GM19397 (cell line): ENCODE data around the gene MSH6.

Experiments
- ATAC-seq: cut with Tn5 transposase; IDR thresholded peaks from one replicate; pipeline ENCODE4 v1.9.1; 2021; ENCODE audit warnings: mild to moderate bottlenecking, moderate library complexity; ENCODE audit not compliant: unreplicated experiment

MSH6 gene

DNA sequence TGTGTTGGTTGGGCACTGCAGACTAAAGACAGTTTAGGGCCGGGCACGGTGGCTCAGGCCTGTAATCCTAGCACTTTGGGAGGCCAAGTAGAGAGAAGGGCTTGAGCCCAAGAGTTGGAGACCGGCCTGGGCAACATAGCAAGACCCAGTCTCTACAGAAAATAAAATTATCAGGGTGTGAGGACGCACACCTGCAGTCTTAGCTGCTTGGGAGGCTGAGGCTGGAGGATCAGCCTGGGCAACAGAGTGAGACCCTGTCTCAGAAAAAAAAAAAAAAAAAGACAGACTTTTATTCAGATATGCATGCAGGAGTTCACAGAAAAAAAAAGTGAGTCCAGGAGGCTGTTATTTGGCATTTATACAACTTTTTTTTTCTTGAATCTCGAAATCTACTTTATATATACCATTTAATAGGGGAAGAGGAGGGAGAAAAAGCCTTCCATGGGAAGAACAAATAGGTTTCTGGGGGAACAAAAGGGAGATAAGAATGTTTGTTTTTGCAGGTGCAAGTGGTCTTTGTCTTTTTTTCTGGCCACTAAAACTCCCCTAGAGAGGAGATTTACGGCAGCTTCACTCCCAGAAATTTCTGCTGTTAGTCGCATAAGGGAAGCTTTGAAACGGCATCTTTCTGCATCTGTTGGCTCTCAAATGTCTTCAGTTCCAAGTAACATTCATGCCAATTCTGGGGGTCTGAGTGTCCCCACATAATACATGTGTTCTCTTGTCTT, 4.1 kb upstream of the MSH6 start:
- ATAC-seq: no peak

DNA sequence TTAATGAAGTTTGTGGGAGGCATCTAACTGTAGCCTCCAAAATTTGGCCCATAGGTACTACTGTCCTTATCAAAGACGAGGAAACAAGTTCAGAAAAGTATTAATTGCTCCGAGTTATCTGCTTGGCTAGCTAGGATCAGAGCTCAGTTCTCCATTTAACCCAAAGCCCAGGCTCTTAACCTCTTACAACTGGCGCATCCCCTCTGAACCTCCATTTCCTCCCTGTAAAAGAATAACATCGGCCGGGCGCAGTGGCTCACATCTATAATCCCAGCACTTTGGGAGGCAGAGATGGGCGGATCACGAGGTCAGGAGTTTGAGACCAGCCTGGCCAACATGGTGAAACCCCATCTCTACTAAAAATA, 3.5 kb upstream of the MSH6 start:
- ATAC-seq: no peak

DNA sequence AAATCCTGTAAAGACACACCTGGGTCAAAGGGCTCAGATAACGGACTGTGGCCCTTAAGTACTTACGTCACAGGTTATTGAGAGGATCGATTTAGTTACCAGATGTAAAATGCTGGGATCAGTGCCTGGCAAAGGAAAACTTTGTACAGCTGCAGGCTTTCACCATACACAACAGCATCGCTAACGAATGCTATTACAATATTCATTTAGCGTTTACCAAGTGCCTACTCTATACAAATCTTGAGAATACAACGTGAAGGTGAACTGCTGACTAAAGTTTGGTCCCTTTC, 619 bp upstream of the MSH6 start:
- no peak for ATAC-seq

DNA sequence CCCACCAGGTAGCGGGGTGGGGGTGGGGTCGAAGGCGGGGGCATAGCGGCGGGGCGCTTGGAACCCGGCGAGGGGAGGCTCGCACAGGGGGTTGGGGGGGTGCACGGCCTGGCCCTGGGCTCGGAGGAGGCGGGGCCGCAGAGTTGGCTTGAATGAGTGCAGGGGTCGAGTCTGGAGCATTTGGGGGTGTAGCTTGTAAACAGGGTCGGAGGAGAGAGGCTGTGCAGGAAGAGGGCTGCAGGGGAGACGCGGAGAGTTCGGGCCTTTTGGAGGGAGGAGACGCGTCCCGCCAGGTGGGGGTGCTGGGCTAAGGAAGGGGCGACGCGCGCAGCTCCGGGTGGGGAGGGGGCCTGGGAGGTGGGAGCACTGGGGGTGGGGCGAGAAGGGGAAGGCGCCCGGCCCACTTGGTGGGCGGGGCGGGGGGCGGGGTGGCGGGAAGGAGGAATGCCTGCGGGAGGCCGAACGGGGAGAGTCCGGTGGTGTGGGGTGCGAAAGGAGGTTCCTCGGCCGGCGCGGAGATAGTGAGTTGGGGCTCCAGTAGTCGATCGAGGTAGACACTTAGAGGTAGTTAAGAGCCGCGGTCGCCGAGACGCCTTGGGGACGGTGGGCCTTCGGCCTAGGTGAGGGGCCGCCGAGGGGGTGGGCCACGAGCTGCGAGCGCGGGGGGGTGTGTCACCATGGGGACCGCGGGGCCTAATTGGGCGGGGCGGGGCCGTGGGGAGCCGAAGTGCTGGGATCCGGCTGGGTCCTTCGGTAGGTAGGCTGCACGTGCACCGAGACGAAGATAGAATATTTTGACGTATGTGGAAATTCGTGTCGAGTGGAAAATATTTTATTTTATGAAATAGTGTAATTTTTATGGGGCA, 774 bp downstream of the MSH6 start:
- ATAC-seq: peak; percentile 21

DNA sequence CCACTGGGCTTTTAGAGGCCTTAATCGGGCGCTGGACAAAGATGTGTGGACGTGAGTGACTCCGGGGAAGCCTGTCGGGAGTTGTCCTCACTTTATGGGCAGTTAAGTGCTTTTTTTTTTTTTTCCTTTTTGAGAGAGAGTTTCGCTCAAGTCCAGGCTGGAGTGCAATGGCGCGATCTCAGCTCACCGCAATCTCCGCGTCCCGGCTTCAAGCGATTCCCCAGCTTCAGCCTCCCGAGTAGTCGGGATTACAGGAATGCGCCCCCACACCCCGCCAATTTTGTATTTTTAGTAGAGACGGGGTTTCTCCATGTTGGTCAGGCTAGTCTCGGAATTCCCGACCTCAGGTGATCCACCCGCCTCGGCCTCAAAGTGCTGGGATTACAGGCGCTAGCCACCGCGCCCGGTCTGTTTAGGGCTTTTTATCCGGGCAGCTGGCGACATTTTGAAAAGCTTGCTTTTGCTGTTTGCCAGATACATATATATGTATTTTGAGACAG, 1.5 kb downstream of the MSH6 start:
- ATAC-seq: no peak

DNA sequence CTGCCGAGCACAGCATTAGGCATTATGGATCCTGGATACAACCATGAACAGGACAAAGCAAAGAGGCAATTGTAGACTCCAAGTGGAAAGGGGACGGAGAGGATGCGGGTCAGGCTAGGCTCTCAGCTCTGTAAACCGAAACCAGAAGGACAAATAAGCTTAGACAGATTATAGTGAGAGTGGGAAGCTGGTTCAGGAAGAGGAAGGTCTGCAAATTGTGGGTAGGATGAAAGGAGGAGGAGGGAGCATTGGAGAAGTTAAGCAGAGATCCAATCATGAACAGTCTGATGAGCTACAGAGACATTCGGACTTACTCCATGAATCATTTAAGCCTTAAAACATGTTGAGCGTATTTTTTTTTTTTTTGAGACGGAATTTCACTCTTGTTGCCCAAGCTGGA, 3.0 kb downstream of the MSH6 start:
- no peak for ATAC-seq

DNA sequence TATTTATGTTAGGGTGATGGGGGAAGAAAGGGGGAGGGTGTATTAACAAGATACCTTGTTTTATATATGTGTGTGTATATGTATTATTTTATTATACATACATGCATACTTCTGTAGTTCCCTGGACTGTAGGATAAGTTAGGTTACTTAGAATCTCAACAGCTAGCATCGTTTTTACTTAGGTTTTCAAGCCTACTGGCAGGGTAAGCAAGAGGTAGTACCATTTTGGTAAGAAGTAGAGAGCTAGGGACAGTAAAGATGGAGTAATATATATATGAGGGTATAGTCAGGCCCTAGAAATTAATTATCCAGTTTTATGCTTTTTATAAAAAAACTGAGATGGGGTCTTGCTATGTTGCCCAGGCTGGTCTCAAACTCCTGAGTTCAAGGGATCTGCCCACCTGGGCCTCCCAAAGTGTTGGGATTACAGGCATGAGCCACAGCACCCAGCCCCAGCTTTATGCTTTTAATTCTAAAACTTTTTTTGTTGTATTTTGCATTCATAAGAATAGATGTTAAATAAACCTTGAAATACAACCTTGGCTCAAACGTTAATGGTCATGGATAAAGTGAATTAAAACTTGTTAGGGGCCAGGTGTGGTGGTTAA, 13.2 kb downstream of the MSH6 start:
- no peak for ATAC-seq

DNA sequence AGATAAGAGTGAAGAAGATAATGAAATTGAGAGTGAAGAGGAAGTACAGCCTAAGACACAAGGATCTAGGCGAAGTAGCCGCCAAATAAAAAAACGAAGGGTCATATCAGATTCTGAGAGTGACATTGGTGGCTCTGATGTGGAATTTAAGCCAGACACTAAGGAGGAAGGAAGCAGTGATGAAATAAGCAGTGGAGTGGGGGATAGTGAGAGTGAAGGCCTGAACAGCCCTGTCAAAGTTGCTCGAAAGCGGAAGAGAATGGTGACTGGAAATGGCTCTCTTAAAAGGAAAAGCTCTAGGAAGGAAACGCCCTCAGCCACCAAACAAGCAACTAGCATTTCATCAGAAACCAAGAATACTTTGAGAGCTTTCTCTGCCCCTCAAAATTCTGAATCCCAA, 15.7 kb downstream of the MSH6 start:
- no peak for ATAC-seq

DNA sequence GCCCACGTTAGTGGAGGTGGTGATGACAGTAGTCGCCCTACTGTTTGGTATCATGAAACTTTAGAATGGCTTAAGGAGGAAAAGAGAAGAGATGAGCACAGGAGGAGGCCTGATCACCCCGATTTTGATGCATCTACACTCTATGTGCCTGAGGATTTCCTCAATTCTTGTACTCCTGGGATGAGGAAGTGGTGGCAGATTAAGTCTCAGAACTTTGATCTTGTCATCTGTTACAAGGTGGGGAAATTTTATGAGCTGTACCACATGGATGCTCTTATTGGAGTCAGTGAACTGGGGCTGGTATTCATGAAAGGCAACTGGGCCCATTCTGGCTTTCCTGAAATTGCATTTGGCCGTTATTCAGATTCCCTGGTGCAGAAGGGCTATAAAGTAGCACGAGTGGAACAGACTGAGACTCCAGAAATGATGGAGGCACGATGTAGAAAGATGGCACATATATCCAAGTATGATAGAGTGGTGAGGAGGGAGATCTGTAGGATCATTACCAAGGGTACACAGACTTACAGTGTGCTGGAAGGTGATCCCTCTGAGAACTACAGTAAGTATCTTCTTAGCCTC, 16.2 kb downstream of the MSH6 start:
- ATAC-seq: no peak

DNA sequence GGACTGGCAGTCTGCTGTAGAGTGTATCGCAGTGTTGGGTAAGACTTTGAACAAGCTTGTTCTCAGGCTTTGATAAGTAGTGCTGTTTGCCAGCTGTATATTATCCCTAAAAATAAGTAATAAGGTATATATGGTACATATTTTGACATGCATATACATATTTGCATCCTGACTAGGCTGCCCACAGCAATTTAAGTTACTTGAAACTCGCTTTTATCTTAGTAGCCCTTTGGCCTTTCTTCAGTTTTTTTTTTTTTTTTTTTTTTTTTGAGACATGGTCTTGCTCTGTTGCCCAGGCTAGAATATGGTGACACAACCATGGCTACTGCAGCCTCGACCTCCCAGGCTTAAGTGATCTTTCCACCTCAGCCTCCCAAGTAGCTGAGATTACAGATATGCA, 18.2 kb downstream of the MSH6 start:
- no peak for ATAC-seq

DNA sequence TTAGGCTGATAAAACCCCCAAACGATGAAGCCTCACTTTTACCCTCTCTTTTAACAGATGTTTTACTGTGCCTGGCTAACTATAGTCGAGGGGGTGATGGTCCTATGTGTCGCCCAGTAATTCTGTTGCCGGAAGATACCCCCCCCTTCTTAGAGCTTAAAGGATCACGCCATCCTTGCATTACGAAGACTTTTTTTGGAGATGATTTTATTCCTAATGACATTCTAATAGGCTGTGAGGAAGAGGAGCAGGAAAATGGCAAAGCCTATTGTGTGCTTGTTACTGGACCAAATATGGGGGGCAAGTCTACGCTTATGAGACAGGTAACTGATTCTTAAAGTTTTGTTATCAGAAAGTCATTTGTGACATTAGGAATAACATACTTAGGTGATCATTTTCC, 20.4 kb downstream of the MSH6 start:
- no peak for ATAC-seq

DNA sequence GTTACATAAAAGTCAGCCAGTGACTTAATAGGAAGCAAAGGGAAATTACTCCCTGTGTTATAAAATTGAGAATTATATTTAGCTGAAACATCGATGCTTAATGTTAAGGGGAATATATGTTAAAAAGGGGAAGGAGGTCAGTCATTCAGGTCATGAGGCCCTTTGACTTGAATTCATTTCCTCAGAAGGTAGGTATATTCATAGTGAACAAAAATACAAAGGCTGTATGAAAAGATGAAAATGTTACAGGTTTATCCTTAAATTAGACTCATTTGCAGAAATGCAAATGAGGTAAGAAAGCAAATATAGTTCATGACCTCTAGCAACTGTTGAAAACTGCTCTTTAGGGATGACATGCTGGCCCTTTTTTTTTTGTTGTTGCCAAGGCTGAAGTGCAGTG, 20.8 kb downstream of the MSH6 start:
- ATAC-seq: no peak

DNA sequence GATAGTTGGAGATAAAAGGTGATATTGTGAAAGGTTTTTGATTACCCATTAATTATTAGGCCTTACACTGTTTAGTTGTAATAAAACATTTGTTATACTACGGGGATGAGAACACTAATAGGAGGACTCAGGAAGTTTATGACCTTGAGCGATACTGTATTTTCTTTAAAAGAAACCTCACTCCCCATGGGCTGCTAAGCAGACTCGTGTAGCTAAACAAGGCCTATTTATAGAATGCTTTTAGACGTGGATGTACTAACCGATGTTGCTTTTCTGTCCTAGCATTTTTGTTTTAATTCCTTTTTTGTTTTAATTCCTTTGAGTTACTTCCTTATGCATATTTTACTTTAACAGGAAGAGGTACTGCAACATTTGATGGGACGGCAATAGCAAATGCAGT, 22.9 kb downstream of the MSH6 start:
- ATAC-seq: no peak

DNA sequence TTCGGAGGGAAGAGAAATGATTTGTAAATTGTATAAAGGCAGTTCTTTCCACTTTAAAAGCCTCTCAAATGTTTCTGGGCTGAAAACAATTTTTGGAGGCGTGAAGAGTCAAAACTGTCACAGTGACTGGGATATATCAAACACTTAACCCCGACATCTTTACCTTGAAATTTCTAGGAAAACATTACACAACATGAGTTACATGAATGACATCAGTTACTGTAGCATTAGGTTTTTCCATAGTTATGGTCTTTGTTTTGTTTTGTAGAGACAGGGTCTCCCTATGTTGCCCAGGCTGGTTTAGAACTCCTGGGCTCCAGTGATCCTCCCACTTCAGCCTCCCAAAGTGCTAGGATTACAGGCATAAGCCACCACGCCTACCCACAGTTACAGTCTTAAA, 25.7 kb downstream of the MSH6 start:
- ATAC-seq: no peak

DNA sequence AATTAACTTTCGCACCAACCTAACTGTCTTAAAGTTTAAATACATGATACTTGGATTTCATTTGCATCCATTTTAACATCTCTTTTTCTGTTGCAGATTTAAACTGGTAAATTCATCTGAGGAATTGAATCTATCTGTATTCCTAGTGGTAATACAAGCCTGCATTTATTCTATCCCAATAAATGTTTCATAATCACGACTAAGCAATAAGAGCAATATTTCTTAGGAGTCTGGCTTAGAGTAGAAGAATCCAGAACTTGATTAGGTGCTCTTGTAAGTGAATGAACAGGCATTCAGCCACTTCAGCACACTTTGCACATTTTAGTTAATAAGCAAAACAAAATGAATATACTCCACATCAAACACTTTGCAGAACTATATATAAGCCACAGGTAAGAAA, 27.0 kb downstream of the MSH6 start:
- no peak for ATAC-seq

DNA sequence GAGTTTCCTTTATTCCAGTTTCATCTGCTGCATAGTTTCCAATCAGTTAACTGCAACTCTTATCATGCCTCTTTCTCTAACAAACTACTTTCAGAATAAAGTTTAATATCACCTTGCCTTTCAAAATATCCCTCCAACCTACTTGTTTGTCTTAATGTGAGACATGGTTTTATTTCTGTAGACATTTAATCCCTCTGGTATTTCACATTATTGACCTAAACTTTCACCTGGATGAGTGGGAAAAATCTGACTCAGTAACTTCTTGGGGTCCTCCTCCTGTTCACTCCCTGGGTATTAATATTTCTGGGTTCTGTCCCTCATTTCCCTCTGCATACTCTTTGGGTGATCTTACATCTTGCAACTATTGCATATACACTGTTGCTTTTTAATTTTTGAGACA, 27.9 kb downstream of the MSH6 start:
- ATAC-seq: no peak

DNA sequence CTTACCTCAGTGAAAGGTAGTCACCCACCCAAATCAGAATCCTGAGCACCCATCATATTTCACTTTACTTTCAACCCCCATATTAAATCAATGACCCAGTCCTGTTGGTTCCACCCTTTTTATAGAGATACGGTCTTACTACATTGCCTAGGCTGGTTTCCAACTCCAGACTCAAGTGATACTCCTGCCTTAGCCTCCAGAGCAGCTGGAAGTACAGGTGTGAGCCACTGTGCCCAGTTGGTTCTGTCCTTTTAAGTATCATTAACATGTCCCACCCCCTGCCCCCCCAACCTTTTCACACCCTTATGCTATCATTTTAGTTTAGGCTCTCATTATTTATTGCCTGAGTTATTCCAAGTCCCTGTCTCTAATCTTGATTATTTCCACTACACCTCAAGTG, 28.7 kb downstream of the MSH6 start:
- ATAC-seq: no peak

DNA sequence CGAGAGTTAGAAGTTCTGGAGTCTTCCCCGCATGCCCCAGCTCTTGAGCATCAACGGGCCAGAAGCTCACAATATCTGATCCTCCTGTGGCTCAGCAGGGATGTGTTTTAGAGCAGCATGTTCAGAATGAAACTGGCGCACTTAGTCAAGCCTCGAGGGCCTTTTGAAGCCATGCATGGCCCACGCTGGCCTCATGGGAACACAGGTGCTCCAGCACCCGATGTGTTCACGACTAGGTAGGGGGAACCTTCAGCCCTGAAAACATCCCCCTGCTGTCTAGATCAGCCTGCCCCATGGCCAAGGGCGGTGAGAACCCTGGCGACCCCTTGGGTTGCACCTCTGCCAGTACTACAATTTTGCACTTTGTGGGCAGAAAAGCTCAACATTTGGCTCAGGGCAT, 32.8 kb downstream of the MSH6 start:
- no peak for ATAC-seq

DNA sequence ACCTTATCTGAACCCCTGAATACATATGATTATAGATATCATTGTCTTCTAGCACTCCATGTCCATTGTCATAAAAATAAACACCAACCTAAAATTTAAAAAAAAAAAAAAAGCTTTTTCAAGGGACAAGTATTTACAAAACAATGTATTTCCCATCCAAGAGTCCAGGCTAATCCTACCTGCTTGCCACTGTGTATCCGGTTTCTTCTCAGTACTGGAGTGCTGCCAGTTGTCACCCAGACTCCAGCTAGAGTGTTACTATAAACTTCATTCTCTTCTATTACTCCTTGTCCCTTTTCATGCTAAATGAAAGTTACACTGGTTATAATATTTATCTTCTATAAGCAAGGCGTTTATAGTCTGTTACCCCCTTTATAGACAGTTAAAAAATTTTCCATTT, 35.8 kb downstream of the MSH6 start:
- no peak for ATAC-seq

DNA sequence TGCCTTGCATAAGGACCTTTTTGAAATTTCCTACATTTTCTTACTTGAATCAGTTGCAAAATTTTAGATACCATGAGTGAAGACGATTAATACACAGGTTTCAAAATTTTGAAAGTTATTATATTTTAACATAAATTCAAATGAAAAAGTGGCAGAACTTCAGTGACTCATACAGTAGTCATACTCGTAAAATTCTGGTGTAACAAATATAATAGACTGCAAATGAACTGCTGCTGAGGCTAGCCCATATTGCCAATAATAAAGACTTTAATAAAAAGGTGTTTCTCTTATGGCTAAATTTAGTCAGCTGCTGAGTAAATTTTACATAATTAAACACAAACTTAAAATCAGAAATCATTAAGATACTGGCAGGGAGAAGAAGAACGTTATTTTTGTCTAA, 36.9 kb downstream of the MSH6 start:
- ATAC-seq: no peak

DNA sequence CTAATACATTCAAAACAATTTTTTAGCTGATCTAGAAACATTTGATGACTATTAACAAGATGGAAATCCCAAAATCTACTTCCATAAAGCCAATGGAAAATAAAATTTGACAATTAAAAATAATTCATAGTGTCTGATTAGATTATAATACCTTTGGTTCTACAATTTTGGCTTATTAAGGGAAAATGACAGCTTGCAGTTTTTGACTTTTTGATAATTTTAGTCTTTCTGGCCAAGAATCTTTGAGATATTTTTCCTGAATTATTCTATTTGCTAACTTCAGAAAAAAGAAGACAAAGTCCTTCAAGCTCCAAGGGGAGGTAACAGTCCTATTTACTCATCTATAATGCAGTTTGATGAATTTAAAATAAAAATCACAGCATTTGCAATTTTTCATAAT, 39.6 kb downstream of the MSH6 start:
- ATAC-seq: no peak

DNA sequence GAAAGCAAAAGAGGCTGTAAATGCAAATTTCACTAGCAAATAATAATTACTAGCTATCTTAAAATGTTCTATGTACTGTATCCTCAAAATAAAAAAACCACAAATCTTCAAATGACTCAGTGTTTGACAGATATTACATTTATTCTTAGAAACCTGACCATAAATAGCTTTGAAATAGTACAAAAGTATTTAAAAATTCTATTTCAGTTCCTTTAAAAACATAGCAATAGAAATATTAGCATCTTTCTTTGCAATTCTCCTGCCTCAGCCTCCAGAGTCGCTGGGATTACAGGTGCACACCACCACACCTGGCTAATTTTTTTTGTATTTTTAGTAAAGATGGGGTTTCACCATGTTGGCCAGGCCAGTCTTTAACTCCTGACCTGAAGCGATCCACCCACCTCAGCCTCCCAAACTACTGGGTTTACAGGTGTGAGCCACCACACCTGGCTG, 50.6 kb downstream of the MSH6 start:
- ATAC-seq: no peak
